ENCODE data around the gene GAL. TPM values are rescaled to one million over a fixed set of nuclear protein-coding genes. Genes with fewer than 3 reads are reported as not detected.

Gene GAL
- total RNA-seq, 4 donors from 2014 or later: 2.0 TPM; not detected in 3

GRCh38 chr11:68734111-68734510 is 49.8 kb downstream of the GAL start:
- DNase-seq (ENCODE audit: low spot score) (no peak), ATAC-seq (ENCODE audit: low FRiP score) (no peak)
- TF ChIP-seq CTCF (IDR thresholded peaks at IDR 0.05): no peak

GRCh38 chr11:68735125-68735524 is 50.8 kb downstream of the GAL start:
- ATAC-seq (ENCODE audit: low FRiP score): no peak
- DNase-seq (ENCODE audit: low spot score): no peak
- no peak for TF ChIP-seq CTCF (IDR thresholded peaks at IDR 0.05)

- TF ChIP-seq CTCF (IDR thresholded peaks at IDR 0.05): no peak
- no peak for ATAC-seq (ENCODE audit: low FRiP score)
Observed at GRCh38 chr11:68735646-68736045, 51.3 kb downstream of the GAL start.

More at GRCh38 chr11:68735646-68736045, 51.3 kb downstream of the GAL start:
- DNase-seq (ENCODE audit: low spot score): no peak

Other genes starting within 250 kb of the GAL start
- gene PPP6R3, start 223.8 kb upstream of the GAL start, total RNA-seq: 100 to 1,000 TPM; 104 to 137 (median 119) TPM
- gene TESMIN, start 67.0 kb downstream of the GAL start, total RNA-seq: 1 to 10 TPM in 1 of 4 donors, under 1 TPM in 3; 0.36 to 2.2 (median 0.47) TPM
- 10 to 100 TPM; 36.1 to 54.9 (median 48.2) TPM for gene CPT1A, start 157.4 kb downstream of the GAL start, total RNA-seq
- gene MRPL21, start 219.3 kb downstream of the GAL start, total RNA-seq: 10 to 100 TPM; 31.8 to 57.5 (median 39.1) TPM
- gene IGHMBP2, start 219.3 kb downstream of the GAL start, total RNA-seq: 10 to 100 TPM in 3 of 4 donors, 1 to 10 TPM in 1; 8.7 to 23.4 (median 13.8) TPM